Measurements from ENCODE around the gene MAP7D1. TPM values are rescaled to one million over a fixed set of nuclear protein-coding genes. Genes with fewer than 3 reads are reported as not detected.
"Not testable (repeated sequence)": the region's sequence is repeated elsewhere in the genome, so short reads cannot be mapped to it uniquely, and the experiment has no call there.

The MAP7D1 gene
- total RNA-seq, 1 donor, result 142 TPM

DNA sequence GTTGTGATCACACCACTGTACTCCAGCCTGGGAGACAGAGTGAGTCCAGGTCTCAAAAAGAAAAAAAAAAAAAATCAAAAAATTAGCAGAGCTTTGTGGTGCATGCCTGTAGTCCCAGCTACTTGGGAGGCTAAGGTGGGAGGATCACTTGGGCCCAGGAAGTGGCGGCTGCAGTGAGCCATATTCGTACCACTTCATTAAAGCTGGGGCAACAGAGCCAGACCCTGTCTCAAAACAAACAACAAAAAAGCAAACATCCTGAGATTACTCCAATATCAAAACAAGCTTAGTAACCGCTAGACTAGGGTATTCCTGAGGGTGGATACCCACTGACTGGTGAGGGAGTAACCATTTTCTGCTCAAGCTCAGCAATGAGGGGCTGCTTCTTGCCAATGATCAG is 55.3 kb downstream of the MAP7D1 start:
- TF ChIP-seq, protein P1, sequence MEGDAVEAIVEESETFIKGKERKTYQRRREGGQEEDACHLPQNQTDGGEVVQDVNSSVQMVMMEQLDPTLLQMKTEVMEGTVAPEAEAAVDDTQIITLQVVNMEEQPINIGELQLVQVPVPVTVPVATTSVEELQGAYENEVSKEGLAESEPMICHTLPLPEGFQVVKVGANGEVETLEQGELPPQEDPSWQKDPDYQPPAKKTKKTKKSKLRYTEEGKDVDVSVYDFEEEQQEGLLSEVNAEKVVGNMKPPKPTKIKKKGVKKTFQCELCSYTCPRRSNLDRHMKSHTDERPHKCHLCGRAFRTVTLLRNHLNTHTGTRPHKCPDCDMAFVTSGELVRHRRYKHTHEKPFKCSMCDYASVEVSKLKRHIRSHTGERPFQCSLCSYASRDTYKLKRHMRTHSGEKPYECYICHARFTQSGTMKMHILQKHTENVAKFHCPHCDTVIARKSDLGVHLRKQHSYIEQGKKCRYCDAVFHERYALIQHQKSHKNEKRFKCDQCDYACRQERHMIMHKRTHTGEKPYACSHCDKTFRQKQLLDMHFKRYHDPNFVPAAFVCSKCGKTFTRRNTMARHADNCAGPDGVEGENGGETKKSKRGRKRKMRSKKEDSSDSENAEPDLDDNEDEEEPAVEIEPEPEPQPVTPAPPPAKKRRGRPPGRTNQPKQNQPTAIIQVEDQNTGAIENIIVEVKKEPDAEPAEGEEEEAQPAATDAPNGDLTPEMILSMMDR (IDR thresholded peaks at IDR 0.05; ENCODE audit: insufficient read depth, low read depth, low read length), result no peak
- H3K4me3 ChIP-seq (ENCODE audit: low read depth, low read length), result no peak overlapping the region

DNA sequence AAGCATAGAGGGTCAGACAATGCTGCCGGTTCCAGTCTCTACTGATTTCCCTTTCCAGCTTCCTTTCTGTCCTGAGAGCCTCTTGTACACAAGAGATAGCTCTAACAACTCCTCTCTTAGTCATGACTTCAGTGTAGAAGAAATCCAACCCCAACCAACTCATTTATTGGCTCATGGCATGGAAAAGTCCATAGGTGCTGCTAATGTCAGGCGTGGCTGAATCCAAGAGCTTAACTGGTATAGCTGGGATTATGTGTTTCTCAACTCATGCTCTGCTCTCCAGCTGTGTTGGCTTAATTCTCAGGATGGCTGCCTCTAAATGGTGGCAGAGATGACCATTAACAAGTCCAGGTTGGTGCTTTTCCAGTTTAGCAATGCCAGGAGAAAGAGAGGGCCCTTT is 55.9 kb downstream of the MAP7D1 start:
- peak; percentile 90 for DNase-seq (ENCODE audit: low read depth)
- TF ChIP-seq, protein P1 (IDR thresholded peaks at IDR 0.05; ENCODE audit: insufficient read depth, low read depth, low read length), result no peak
- no peak overlapping the region for H3K4me3 ChIP-seq (ENCODE audit: low read depth, low read length)

More for the DNA sequence above, 55.3 kb downstream of the MAP7D1 start:
- DNase-seq (ENCODE audit: low read depth), result no peak

DNA sequence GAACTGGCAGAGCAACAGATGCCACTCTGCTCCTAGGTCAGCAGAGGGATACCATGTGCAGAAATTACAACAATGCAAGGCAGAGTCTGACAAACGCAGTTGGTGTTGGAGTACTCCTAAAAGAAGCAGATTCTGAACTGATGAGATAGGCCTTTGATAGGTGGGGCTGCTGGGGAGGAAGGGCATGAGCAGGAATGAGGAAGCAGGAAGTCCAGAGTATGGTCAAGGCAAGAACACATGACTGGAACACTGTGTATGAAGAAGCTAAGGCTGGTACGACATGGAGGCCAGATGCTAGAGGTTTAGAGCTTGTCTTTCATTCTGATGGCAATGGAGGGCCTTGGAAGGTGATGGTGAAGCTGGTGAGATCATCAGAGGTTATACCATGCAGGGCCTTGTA is 56.8 kb downstream of the MAP7D1 start:
- DNase-seq (ENCODE audit: low read depth), result no peak
- H3K4me3 ChIP-seq (ENCODE audit: low read depth, low read length), result no peak overlapping the region
- TF ChIP-seq, protein P1 (IDR thresholded peaks at IDR 0.05; ENCODE audit: insufficient read depth, low read depth, low read length), result no peak

DNA sequence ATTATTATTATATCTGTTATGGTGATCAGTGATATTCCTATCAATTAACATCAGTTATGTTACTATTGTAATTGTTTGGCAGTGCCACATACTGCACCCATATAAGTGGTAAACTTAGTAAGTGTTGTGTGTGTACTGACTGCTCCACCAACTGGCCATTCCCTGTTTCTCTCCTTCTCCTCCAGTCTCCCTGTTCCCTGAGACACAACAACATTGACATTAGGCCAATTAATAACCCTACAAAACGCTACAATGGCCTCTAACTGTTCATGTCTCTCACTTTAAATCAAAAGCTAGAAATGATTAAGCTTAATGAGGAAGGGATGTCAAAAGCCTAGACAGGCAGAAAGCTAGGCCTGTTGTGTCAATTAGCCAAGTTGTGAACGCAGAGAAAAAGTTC is 61.7 kb downstream of the MAP7D1 start:
- TF ChIP-seq, protein P1 (IDR thresholded peaks at IDR 0.05; ENCODE audit: insufficient read depth, low read depth, low read length), result peak; percentile 41
- H3K4me3 ChIP-seq (ENCODE audit: low read depth, low read length), result no peak overlapping the region
- peak; percentile 41 for DNase-seq (ENCODE audit: low read depth)

DNA sequence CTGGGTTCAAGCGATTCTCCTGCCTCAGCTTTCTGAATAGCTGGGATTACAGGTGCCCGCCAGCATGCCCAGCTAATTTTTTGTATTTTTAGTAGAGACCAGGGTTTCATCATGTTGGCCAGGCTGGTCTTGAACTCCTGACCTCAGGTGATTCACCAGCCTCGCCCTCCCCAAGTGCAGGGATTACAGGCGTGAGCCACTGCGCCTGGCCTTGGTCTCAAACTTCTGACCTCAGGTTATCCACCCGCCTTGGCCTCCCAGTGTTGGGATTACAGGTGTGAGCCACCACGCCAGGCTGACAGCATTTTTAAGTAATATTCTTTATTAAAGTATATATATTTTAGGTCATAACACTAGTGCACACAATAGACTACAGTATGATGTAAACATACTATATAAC is 65.9 kb downstream of the MAP7D1 start:
- not testable (repeated sequence) for H3K4me3 ChIP-seq (ENCODE audit: low read depth, low read length); DNase-seq (ENCODE audit: low read depth)

DNA sequence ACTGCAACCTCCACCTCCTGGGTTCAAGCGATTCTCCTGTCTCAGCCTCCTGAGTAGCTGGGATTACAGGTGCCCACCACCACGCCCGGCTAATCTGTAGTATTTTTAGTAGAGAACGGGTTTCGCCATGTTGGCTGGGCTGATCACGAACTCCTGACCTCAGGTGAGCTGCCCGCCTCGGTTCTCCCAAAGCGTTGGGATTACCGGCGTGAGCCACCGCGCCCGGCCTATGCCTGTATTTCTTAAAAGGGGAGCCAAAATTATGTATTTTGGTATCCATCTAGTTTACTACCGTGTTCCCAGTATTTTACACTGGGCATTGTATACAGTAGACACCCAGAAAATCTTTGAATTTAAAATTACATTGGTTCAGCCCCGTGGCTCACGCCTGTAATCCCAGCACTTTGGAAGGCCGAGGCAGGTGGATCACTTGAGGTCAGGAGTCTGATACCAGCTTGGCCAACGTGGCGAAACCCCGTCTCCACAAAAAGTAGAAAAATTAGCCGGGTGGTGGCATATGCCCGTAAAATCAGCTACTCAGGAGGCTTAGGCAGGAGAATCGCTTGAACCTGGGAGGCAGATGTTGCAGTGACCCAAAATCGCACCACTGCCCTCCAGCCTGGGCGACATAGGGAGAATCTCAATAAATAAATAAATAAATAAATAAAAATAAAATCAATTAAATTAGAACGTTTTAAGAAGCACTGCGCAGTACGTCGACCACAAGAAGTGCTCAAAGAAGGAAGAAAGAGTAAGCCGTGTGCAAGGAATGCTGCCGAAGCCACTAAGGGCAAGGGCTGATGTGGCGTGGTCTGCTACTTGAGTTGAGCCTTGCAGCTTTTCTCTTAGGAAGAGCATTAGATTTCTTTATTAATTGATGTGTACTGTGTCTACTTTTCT is 66.8 kb downstream of the MAP7D1 start:
- TF ChIP-seq, protein P1 (IDR thresholded peaks at IDR 0.05; ENCODE audit: insufficient read depth, low read depth, low read length), result no peak
- DNase-seq (ENCODE audit: low read depth), result no peak
- H3K4me3 ChIP-seq (ENCODE audit: low read depth, low read length), result peak overlapping the region; percentile 78

DNA sequence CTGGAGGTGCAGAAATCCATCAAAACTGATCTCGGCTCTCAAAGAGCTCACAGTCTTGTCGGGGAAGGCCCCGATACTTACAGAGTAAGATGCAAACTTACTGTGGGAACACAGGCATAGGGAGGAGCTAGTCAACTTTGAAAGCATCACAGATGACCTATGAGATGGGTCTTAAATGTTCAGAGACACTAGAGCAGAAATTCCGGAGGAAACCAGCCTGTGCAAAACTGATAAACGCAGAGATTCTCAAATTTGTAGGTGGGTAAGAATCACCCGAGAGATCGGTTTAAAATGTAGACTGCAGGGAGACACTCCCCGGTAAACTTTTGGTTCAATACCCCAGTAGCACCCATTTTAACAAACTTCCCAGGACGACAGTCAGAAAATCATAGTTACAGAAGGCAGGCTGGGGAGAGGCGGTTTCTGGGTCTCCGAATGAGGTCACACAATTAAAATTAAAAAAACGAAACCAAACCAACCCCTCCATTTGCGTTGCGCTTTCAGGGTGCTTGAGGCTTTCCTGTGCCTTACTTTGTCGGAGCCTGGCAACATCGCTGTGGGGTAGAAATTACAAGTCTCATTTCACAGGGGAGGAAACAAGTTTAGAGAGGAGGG is 67.5 kb downstream of the MAP7D1 start:
- TF ChIP-seq, protein P1 (IDR thresholded peaks at IDR 0.05; ENCODE audit: insufficient read depth, low read depth, low read length), result no peak
- DNase-seq (ENCODE audit: low read depth), result peak; percentile 87
- H3K4me3 ChIP-seq (ENCODE audit: low read depth, low read length), result peak overlapping the region; percentile 78

Data from fibroblast of villous mesenchyme (primary cell).